Choroid plexus epithelial cell (primary cell): ENCODE results near the gene PIP5K1B.
A peak's percentile ranks its signal among the peaks of the same experiment; 100 is the strongest.

Source experiments
- DNase-seq: peaks from one replicate; pipeline ENCODE4 v3.0.0-alpha.2; 2010; ENCODE audit warnings: low read depth
- H3K4me3 ChIP-seq: 2 replicates; pipeline ENCODE4 v1.5.1; 2011; ENCODE audit warnings: low read depth, mild to moderate bottlenecking, control low read depth, low read length, moderate library complexity
- CTCF ChIP-seq: conservative IDR thresholded peaks from 2 replicates; pipeline ENCODE4 v1.5.1; 2011; ENCODE audit warnings: low read depth, mild to moderate bottlenecking, control low read depth, inconsistent platforms, low read length, moderate library complexity

PIP5K1B gene

GRCh38 chr9:68732405-68733020 lies 27.5 kb downstream of the PIP5K1B start:
- DNase-seq = no peak
- no peak overlapping the region for H3K4me3 ChIP-seq
- TF ChIP-seq CTCF = no peak

GRCh38 chr9:68733021-68733405 lies 28.0 kb downstream of the PIP5K1B start:
- no peak for TF ChIP-seq CTCF

GRCh38 chr9:68738358-68738757 lies 33.3 kb downstream of the PIP5K1B start:
- H3K4me3 ChIP-seq = no peak overlapping the region
- no peak for DNase-seq
- TF ChIP-seq CTCF = no peak

More at GRCh38 chr9:68733021-68733405, 28.0 kb downstream of the PIP5K1B start:
- no peak for DNase-seq
- no peak overlapping the region for H3K4me3 ChIP-seq

- DNase-seq = peak; percentile 2
- TF ChIP-seq CTCF = no peak
- no peak overlapping the region for H3K4me3 ChIP-seq
These were observed 34.7 kb downstream of the PIP5K1B start for GRCh38 chr9:68739621-68740174.

- no peak for DNase-seq
- TF ChIP-seq CTCF = no peak
- H3K4me3 ChIP-seq = no peak overlapping the region
These were observed 35.5 kb downstream of the PIP5K1B start for GRCh38 chr9:68740561-68740960.

GRCh38 chr9:68741234-68741633 lies 36.2 kb downstream of the PIP5K1B start:
- no peak for DNase-seq

More at GRCh38 chr9:68741234-68741633, 36.2 kb downstream of the PIP5K1B start:
- no peak overlapping the region for H3K4me3 ChIP-seq
- TF ChIP-seq CTCF = no peak
